HEK293T (cell line): ENCODE measurements around the gene GIPR.
"Not testable (repeated sequence)": the region's sequence is repeated elsewhere in the genome, so short reads cannot be mapped to it uniquely, and the experiment has no call there.

Experiments
- ARNT ChIP-seq: fragments of 450-650 bp; IDR thresholded peaks from 2 replicates; pipeline ENCODE4 v1.6.1; 2017; ENCODE audit warnings: mild to moderate bottlenecking
- FOXA1 ChIP-seq: fragments of 450-650 bp; IDR thresholded peaks from 2 replicates; pipeline ENCODE4 v1.6.1; 2016; ENCODE audit warnings: mild to moderate bottlenecking
- FOXM1 ChIP-seq: fragments of 450-650 bp; IDR thresholded peaks from 2 replicates; pipeline ENCODE4 v1.6.1; 2017; ENCODE audit warnings: mild to moderate bottlenecking, borderline replicate concordance
- LEF1 ChIP-seq: fragments of 450-650 bp; IDR thresholded peaks from 2 replicates; pipeline ENCODE4 v1.6.1; 2017; ENCODE audit warnings: mild to moderate bottlenecking, borderline replicate concordance
- NFRKB ChIP-seq: fragments of 450-650 bp; IDR thresholded peaks from 2 replicates; pipeline ENCODE4 v1.6.1; 2016; ENCODE audit warnings: mild to moderate bottlenecking, moderate library complexity
- SP1 ChIP-seq: fragments of 450-650 bp; IDR thresholded peaks from 2 replicates; pipeline ENCODE4 v1.6.1; 2017

DNA sequence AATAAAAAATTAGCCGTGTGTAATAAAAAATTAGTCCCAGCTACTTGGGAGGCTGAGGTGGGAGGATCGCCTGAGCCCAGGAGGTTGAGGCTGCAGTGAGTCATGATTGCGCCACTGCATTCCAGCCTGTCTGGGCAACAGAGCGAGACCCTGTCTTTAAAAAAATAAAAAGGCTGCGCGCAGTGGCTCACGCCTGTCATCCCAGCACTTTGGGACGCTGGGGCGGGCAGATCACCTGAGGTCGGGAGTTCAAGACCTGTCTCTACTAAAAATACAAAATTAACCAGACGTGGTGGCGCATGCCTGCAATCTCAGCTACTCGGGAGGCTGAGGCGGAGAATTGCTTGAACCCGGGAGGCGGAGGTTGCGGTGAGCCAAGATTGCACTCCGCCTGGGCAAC is 60.7 kb downstream of the GIPR start:
- not testable (repeated sequence) for TF ChIP-seq FOXA1, LEF1, NFRKB, FOXM1, ARNT, SP1
